Medulla oblongata (tissue), 1 donor: Measurements from ENCODE around the gene AFF3.
"Not testable (repeated sequence)": the region's sequence is repeated elsewhere in the genome, so short reads cannot be mapped to it uniquely, and the experiment has no call there.

Experiments
- DNase-seq: peaks from one replicate; pipeline ENCODE4 v3.0.0-alpha.2; 2015; ENCODE audit errors: extremely low spot score

The AFF3 gene

GRCh38 chr2:99757611-99758114 lies 384.7 kb downstream of the AFF3 start:
- no peak for DNase-seq

- no peak for DNase-seq
Measured at GRCh38 chr2:99756059-99756458, 386.3 kb downstream of the AFF3 start.

DNA sequence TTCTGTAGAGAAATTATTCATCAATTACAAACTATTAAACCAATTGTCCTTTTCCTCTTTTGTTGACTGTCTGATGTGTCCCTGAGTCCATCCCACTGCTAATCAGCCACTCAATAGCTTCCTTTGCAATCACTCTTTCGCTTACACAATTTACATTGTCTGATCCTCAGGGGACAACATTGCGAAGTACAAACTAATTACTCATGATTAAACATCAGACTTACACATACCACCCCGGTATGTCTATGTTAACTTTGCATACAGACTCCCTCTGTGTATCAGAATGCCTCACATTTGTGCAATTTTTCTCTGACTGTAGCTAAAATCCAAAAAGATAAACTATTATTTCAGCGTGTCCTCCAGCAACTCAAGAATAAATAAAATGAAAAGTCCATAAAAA lies 388.2 kb downstream of the AFF3 start:
- DNase-seq = no peak

- no peak for DNase-seq
Measured at GRCh38 chr2:99753505-99753904, 388.9 kb downstream of the AFF3 start.

GRCh38 chr2:99748344-99748743 lies 394.0 kb downstream of the AFF3 start:
- no peak for DNase-seq

- no peak for DNase-seq
Measured at GRCh38 chr2:99747842-99748241, 394.5 kb downstream of the AFF3 start.

GRCh38 chr2:99743146-99743545 lies 399.2 kb downstream of the AFF3 start:
- DNase-seq = peak; percentile 48

DNA sequence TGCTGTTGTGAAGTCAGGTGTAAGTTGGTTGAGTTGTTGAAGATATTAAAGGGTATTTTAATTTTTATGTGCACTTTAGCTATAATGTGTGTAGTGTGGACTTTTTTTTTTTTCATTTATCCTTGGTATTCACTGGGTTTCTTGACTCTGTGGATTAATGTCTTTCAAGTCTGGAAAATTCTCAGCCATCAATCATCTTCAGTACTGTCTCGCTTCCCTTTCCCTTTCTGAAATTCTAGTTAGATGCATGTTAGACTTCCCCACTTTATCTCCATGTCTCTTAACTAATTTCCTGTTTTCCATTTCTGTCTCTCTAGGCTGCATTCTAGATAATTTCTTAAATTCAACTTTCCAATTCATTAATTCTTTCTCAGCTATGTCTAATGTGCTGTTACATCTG lies 404.9 kb downstream of the AFF3 start:
- DNase-seq = no peak

- DNase-seq = no peak
Measured at GRCh38 chr2:99735753-99736152, 406.6 kb downstream of the AFF3 start.

GRCh38 chr2:99735314-99735713 lies 407.1 kb downstream of the AFF3 start:
- DNase-seq = not testable (repeated sequence)

GRCh38 chr2:99734236-99734635 lies 408.2 kb downstream of the AFF3 start:
- DNase-seq = no peak

- DNase-seq = no peak
Measured at GRCh38 chr2:99729104-99730025, 413.0 kb downstream of the AFF3 start.

GRCh38 chr2:99728166-99728565 lies 414.2 kb downstream of the AFF3 start:
- no peak for DNase-seq

DNA sequence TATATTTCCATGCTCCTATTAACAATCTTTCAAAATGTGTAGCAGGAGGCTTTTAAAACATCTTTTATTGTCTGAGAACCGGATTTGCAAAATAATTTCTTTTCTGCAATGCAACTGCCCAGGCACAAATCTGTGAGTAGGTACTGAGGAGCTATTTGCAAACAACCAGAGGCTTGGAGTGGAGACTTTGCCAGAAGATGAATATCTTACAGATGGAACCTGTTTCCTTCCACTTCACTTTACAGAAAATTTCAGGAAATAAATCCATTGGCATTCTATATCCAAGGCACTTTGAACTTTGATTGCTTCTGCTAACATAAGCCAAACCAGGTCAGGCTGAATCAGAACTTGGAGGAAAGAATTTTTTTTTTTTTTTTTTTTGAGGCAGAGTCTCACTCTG lies 415.2 kb downstream of the AFF3 start:
- no peak for DNase-seq

DNA sequence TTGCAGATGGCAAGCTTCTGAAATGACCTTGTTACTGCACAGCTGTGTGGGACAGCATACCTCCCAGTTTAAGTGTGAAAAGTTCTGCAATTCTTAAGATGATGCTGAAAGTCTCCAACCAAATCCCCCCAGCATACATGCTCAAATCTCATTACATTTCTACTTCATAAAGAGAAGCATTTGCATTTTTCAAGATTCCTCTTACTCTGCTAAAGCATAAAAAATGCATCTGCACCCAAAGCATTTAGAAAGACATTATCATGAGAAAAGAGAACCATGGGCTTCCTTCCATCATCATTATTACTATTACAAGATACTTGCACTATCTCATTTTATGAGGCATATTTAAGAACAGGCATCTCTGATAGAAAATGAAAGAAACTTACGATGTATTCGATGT lies 415.7 kb downstream of the AFF3 start:
- no peak for DNase-seq

DNA sequence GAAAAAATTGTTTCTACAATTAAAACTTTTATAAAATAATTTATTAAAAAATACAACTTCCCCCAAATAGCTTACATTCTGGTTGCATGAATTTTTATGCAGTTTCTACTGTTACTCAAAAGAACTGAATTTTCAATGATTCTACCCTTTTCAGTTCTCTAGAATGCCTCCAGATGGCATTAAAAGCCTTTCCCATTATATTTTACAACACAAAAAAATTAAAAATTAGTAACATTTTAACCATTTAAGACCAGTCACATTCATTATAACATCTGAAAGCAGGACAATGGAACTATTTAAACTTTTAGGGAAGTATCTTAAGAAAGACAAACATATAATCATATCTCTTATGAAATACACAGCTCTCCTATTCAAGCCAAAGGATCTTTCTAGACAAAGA lies 416.6 kb downstream of the AFF3 start:
- no peak for DNase-seq

GRCh38 chr2:99722476-99722875 lies 419.9 kb downstream of the AFF3 start:
- no peak for DNase-seq

DNA sequence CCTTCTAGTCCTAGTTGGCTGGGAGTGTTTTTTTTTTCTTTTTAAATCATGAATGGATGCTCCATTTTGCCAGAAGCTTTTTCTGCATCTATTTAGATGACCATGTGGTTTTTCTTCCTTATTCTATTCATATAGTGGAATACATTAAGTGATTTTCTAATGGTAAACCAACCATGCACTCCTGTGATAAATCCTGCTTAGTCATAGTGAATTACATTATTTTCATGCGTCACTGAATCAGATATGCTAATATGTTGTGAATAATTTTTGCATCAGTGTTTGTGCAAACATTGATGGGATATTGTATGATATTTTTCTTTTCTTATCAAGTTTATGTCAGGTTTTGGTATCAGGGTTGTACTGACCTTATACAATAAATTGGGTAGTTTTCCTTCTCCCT lies 423.3 kb downstream of the AFF3 start:
- DNase-seq = no peak

- DNase-seq = no peak
Measured at GRCh38 chr2:99715956-99716355, 426.4 kb downstream of the AFF3 start.

DNA sequence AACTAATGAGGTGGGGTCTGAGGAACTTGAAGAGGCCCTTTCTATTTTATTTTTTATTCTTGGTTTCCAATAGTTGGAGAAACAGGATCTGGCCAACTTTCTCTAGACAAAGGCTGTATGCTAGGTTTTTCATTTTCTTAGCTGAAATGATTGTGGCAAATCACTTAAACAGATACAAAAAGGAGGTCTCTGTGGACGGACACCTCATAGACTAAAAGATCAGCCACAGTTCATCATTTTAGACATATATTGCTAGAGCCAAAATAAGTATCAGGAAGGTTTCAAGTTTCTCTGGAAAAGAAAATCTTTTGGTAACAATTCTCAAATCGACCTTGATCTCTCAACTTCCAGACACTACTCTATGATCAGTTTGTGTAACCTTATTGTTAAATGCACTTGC lies 428.0 kb downstream of the AFF3 start:
- DNase-seq = no peak

DNA sequence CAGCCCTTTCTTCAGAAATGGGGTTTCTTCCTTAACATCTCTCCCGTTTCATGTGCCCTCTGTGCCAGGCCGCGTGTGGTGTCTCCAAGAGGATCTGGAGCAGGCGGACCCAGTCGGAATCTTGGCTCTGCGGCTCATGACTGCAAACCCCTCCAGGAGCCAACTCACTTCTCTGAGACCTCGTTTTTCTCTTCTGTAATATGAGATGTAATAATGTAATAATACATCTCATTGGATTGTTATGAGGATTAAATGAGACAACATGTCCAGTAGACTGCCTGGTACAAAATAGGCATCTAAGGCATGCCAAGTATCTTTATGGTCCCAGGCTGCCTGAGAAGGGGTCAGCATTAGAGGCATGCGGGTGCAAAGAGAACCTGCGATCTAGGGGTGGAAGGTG lies 431.2 kb downstream of the AFF3 start:
- no peak for DNase-seq

DNA sequence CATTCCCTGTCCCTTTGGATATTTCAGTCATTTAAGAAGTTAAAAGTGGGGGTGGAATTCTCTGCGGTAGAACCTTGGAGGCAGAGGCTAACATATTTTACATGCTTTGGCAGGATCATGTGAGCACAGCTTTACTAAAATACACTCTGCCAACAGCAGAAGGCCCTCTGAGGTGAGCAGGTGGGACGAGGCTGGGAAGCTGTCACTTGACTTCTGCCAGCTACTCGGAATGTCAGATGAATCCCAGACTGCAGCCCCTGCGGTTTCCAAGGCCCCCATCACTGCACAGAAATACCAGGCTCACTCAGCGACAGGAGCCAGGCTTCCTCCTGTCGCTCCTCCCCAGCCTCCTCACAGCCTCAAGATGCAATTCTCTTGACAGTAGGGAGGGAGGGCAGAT lies 431.7 kb downstream of the AFF3 start:
- DNase-seq = no peak

DNA sequence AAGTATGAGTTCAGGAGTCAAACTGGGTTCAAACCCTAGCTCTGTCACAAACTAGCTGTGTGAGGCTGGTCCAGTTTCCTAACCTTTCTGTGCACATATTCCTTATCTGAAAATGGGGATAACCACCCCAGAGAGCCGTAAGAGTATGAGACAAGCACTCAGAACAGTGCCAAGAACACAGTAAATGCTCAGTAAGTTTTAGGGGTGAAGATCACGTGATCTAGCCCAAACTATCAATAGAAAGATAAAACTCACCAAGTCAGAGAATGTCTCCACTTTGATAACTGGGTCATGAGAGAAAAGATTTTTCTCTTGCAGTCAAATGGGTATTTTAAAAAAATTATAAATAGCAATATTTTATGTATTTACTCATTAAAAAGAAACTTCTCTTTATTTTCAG lies 433.2 kb downstream of the AFF3 start:
- DNase-seq = no peak

DNA sequence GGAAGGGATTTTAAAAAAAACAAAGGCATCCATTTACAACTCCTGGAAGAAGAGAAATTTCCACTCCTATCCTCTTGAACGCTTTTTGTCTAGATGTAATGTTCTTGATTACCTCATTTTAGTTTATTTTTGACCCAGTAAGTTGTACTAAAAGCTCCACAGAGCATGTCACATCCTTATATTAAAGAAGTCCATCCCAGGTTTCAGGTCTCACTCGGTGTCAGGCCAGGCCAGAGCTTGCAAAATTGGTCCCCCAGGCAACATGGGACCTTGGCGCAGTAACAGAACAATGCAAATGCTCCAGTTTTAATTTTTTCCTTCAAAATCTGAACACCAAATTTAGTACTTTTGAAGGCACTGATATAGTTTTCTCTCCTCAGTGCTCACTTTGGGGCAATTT lies 434.2 kb downstream of the AFF3 start:
- no peak for DNase-seq
